SK-N-MC (cell line): ENCODE data around the gene FOLR3.

ENCODE experiments used
- DNase-seq: peaks from one replicate; pipeline ENCODE4 v3.0.0-alpha.2; 2011; ENCODE audit warnings: low read depth, low spot score
- H3K27ac ChIP-seq: fragments of 200-600 bp; sonication (generic); 2 replicates; pipeline ENCODE4 v1.5.1; 2016; ENCODE audit warnings: mixed run types
- H3K36me3 ChIP-seq: fragments of 200-600 bp; sonication (generic); 2 replicates; pipeline ENCODE4 v1.6.1; 2017; ENCODE audit warnings: antibody characterized with exemption, low read length, mixed read lengths; ENCODE audit not compliant: insufficient read depth
- H3K4me3 ChIP-seq: fragments of 200-600 bp; sonication (generic); 2 replicates; pipeline ENCODE4 v1.5.1; 2016
- H3K9ac ChIP-seq: fragments of 200-600 bp; sonication (generic); 2 replicates; pipeline ENCODE4 v1.8.0; 2017; ENCODE audit warnings: mixed run types, mixed read lengths; ENCODE audit not compliant: insufficient read length
- H3K9me3 ChIP-seq: fragments of 200-600 bp; sonication (generic); 2 replicates; pipeline ENCODE4 v1.6.1; 2017; ENCODE audit warnings: low read depth, mild to moderate bottlenecking, antibody characterized with exemption, low read length, moderate library complexity, mixed read lengths
- EZH2 ChIP-seq: fragments of 200-600 bp; sonication (generic); IDR thresholded peaks from one replicate; pipeline ENCODE4 v1.6.1; 2017; ENCODE audit warnings: antibody characterized with exemption
- FOXP2 ChIP-seq: optimal IDR thresholded peaks from 2 replicates; pipeline ENCODE3; 2011; ENCODE audit warnings: mild to moderate bottlenecking, moderate library complexity; ENCODE audit not compliant: insufficient read depth; ENCODE audit errors: extremely low read length, control extremely low read depth
- POLR2AphosphoS5 ChIP-seq: IDR thresholded peaks from 2 replicates; pipeline ENCODE4 v1.6.1; 2012; ENCODE audit warnings: mild to moderate bottlenecking, low read depth, low read length, borderline replicate concordance

Gene FOLR3

DNA sequence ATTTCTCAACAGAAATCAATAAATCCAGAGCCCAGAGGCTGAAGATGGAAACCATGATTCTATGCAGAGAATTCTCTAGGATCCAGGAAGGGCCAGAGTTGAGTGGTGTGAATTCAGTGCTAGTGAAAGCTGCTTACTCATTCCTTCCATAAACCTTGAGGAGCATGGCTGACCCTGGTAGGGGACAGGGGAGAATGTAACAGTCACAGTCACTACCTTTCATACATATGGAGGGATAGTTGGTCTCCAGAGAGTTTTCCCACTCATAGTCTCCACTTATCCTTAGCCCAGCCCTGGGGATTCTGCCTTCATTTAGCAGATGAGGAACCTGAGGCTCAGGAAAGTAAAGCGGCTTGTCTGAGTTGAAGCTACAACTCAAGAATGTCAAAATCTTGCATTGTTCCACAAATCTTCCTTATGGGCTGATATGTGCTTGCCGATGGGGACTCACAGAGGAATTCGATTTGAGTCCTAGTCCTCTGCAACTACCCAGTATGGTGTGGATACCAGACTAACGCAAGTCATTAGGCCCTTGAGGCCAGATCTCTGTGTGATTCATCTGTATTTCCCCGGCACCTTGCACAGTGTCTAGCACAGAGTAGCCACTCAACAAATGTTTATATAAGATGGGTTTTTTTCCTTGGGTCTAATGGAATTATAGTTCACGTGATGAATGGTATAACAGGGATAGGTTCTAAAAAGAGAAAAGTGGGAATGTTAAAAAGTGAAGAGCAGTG, 19.3 kb upstream of the FOLR3 start:
- Histone ChIP-seq H3K9ac (no peak overlapping the region), H3K9me3 (no peaks in the 10 kb centered on the region), H3K4me3 (no peak overlapping the region), H3K36me3 (no peaks in the 10 kb centered on the region), H3K27ac (no peak overlapping the region)
- TF ChIP-seq FOXP2 (no peak), EZH2 (no peak), POLR2AphosphoS5 (no peak)
- DNase-seq: no peak

DNA sequence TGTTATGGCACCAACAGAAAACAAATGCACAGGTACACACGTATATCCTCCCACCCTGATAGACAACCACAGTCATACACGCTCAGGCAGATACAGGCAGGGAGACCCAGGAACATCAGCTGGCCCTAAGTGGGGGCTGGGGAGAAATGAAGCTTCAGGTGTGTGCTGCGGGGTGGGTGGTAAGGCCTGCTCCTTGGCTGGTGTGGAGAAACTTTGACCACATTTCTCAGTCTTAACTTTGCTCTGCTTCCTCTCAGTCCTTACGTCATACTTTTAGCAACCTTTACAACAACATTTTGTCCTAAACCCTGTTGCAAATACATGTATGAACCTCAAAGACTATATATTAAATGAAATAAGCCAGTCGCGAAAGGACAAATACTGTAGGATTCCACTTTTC, 16.3 kb upstream of the FOLR3 start:
- no peak for TF ChIP-seq EZH2
- no peak for TF ChIP-seq FOXP2
- no peak for TF ChIP-seq POLR2AphosphoS5

DNA sequence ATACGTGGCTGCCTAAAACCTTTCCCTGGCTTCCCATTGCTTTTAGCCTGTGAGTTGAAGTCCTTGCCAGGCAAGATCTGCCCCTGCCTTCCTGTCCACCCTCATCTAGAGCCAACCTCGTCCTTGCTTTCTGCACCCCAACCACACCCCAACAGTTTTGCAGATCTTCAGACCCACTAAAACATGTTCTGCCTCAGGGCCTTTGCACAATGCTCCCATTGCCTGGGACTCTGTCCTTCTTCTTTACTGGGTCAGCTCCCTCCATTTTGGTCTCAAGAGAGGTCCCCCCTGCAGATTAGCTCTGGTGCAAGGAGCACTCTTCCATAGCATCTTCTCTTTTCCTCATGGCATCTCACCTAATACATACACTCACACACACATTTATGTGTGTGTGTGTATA, 14.6 kb upstream of the FOLR3 start:
- no peaks in the 10 kb centered on the region for H3K36me3 ChIP-seq
- no peak overlapping the region for H3K4me3 ChIP-seq
- no peak for TF ChIP-seq POLR2AphosphoS5
- TF ChIP-seq FOXP2: no peak
- TF ChIP-seq EZH2: no peak
- no peak for DNase-seq
- no peak overlapping the region for H3K27ac ChIP-seq
- no peak overlapping the region for H3K9ac ChIP-seq
- no peaks in the 10 kb centered on the region for H3K9me3 ChIP-seq

More for the DNA sequence above, 16.3 kb upstream of the FOLR3 start:
- Histone ChIP-seq H3K9ac (no peak overlapping the region), H3K4me3 (no peak overlapping the region), H3K27ac (no peak overlapping the region), H3K9me3 (no peaks in the 10 kb centered on the region), H3K36me3 (no peaks in the 10 kb centered on the region)
- no peak for DNase-seq

DNA sequence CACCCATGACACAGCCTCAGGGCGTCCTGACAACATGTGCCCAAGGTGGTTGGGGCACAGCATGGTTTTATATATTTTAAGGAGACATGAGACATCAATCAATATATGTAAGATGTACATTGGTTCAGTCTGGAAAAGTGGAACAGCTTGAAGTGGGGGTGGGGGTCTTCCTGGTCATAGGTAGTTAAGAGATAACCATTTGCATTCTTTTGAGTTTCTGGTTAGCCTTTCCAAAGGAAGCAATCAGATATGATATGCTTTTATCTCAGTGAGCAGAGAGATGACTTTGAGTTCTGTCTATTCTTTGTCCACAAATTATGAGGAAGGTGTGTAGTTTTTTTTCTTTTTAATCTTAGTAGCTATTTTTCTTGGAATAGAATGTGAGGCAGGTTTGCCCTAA, 12.9 kb upstream of the FOLR3 start:
- TF ChIP-seq EZH2 (no peak), FOXP2 (no peak), POLR2AphosphoS5 (no peak)
- Histone ChIP-seq H3K27ac (no peak overlapping the region), H3K9ac (no peak overlapping the region), H3K9me3 (no peaks in the 10 kb centered on the region), H3K36me3 (no peaks in the 10 kb centered on the region), H3K4me3 (no peak overlapping the region)
- DNase-seq: no peak

DNA sequence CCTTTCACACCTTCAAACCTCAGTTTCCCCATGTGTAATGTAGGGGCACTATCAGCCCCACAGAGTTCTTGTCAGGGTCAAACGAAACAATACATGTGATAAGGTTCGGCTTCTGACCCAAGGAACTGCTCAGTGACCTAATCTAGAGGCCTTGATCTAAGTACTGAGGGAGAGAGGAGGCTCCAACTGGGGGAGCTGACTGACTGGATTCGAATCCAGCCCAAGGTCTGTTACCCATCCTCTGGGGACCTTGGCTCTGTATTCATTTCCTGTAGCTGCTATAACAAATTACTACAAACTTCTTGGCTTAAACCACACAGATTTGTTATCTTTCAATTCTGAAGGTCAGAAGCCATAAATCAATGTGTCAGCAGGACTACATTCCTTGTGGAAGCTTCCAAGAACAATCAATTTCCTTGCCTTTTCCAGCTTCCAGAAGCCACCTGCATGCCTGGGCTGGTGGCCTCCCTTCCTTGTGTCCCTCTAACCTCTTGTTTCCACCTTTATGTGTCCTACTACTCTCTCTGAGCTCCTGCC, 12.3 kb upstream of the FOLR3 start:
- H3K27ac ChIP-seq: no peak overlapping the region
- no peak overlapping the region for H3K4me3 ChIP-seq
- no peak overlapping the region for H3K9ac ChIP-seq
- no peaks in the 10 kb centered on the region for H3K36me3 ChIP-seq
- peaks cover 2% of the 10 kb centered on the region; the same call in 1 of the 2 replicates for H3K9me3 ChIP-seq
- TF ChIP-seq EZH2 (no peak), POLR2AphosphoS5 (no peak), FOXP2 (no peak)
- no peak for DNase-seq

DNA sequence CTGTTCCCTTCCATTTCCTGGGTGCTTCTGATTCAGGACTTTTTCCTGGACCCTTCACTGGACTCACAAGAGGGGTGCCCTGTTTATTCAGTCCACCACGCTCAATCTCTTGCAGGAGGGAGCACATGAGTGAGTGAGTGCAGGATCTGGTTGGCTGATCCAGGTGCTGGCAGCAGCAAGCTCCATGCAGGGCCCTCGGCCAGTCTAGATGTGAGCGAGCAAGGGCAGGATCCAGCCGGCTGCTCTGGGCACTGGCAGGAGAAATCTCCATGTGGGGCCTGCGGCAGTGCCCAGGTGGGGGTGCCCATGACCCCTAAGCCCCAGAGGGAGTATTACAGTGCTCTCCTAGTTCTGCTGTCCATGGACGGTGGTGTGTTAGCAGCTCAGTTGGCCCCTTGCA, 11.5 kb upstream of the FOLR3 start:
- no peak overlapping the region for H3K4me3 ChIP-seq
- H3K9ac ChIP-seq: no peak overlapping the region
- H3K36me3 ChIP-seq: no peaks in the 10 kb centered on the region
- H3K27ac ChIP-seq: no peak overlapping the region
- DNase-seq: no peak
- H3K9me3 ChIP-seq: peaks cover 8% of the 10 kb centered on the region; the same call in 1 of the 2 replicates
- TF ChIP-seq EZH2 (no peak), FOXP2 (no peak), POLR2AphosphoS5 (no peak)

DNA sequence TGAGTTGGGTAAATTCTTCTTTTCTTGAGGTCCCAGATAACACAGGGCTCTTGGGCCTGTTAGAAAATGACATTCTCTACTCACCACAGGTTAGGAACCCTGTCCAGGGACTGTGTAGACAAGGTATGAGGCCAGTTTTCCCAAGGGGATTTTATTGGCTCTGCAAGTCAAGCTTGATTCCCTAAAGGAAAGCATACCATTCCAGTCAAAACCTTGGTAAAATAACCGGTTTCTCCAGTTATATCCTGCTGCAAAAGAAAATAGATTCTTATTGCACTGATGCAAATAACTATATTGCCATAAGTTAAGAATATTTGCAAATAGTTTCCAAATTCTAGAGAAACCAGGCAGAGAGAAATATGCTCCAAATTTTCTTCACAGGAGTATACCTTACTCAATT, 9.6 kb upstream of the FOLR3 start:
- H3K4me3 ChIP-seq: no peak overlapping the region
- H3K9me3 ChIP-seq: peaks cover 8% of the 10 kb centered on the region; the same call in 1 of the 2 replicates
- H3K9ac ChIP-seq: no peak overlapping the region
- TF ChIP-seq EZH2 (no peak), POLR2AphosphoS5 (no peak), FOXP2 (no peak)
- no peak for DNase-seq
- H3K36me3 ChIP-seq: no peaks in the 10 kb centered on the region
- H3K27ac ChIP-seq: no peak overlapping the region

DNA sequence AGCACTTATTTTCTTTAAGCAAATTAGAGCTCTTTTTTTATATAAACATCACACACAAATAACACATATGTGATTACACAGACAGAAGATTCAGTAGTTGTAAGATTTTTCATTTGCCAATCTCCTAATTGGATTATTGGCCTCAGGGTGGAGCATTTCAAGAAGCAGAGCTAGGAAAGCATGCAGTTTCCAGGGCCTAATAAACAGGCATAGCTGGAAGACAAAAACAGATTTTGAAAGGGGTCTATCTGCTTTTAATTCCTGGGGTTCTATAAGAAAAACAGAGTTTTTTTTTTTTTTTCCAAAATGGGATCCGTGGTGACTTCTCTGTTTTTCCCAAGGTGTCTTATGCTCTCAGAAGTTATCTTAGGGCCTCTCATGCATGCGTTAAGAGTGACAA, 7.6 kb upstream of the FOLR3 start:
- Histone ChIP-seq H3K9me3 (peaks cover 8% of the 10 kb centered on the region; the same call in 1 of the 2 replicates), H3K27ac (no peak overlapping the region)
- no peak for DNase-seq

More for the DNA sequence above, 7.6 kb upstream of the FOLR3 start:
- no peaks in the 10 kb centered on the region for H3K36me3 ChIP-seq
- H3K9ac ChIP-seq: no peak overlapping the region
- no peak overlapping the region for H3K4me3 ChIP-seq
- TF ChIP-seq EZH2 (no peak), FOXP2 (no peak), POLR2AphosphoS5 (no peak)
